HEK293 (cell line): Measurements from ENCODE around the gene NAA80.

Source experiments
- FEZF1 ChIP-seq: fragments of 450-650 bp; formaldehyde crosslinking; IDR thresholded peaks from 2 replicates; pipeline ENCODE4 v1.5.1; 2016; ENCODE audit warnings: missing biosample characterization, missing genetic modification characterization
- GLIS1 ChIP-seq: fragments of 450-650 bp; formaldehyde crosslinking; IDR thresholded peaks from 2 replicates; pipeline ENCODE4 v1.5.1; 2016; ENCODE audit warnings: missing biosample characterization, missing genetic modification characterization
- SCRT1 ChIP-seq: fragments of 450-650 bp; formaldehyde crosslinking; IDR thresholded peaks from 2 replicates; pipeline ENCODE4 v1.5.1; 2016; ENCODE audit warnings: missing biosample characterization, missing genetic modification characterization, borderline replicate concordance
- ZFP3 ChIP-seq: fragments of 450-650 bp; formaldehyde crosslinking; IDR thresholded peaks from 2 replicates; pipeline ENCODE4 v1.5.1; 2016; ENCODE audit warnings: low read depth, missing biosample characterization, missing genetic modification characterization
- ZFP37 ChIP-seq: fragments of 450-650 bp; formaldehyde crosslinking; IDR thresholded peaks from 2 replicates; pipeline ENCODE4 v1.5.1; 2016; ENCODE audit warnings: missing biosample characterization, missing genetic modification characterization
- ZNF16 ChIP-seq: fragments of 450-650 bp; formaldehyde crosslinking; IDR thresholded peaks from 2 replicates; pipeline ENCODE4 v1.5.1; 2016; ENCODE audit warnings: low read depth, missing biosample characterization, missing genetic modification characterization
- ZNF175 ChIP-seq: fragments of 450-650 bp; formaldehyde crosslinking; IDR thresholded peaks from 2 replicates; pipeline ENCODE4 v1.5.1; 2016; ENCODE audit warnings: missing biosample characterization, missing genetic modification characterization
- ZNF248 ChIP-seq: fragments of 450-650 bp; formaldehyde crosslinking; IDR thresholded peaks from 2 replicates; pipeline ENCODE4 v1.5.1; 2017; ENCODE audit warnings: missing biosample characterization, missing genetic modification characterization
- ZNF266 ChIP-seq: fragments of 450-650 bp; formaldehyde crosslinking; IDR thresholded peaks from 2 replicates; pipeline ENCODE4 v1.5.1; 2016; ENCODE audit warnings: missing biosample characterization, missing genetic modification characterization, low read depth
- ZNF274 ChIP-seq, 2 experiments: fragments of 200-500 bp in 1 of 2; fragments of 450-650 bp in 1 of 2; sonication (Bioruptor generic) in 1 of 2; formaldehyde crosslinking in 1 of 2; IDR thresholded peaks; 2 replicates each; pipeline versions ENCODE4 v1.5.1 to v1.6.1; 2014 to 2016; ENCODE audit warnings: borderline replicate concordance in 1 of 2, inconsistent platforms in 1 of 2, low read length in 1 of 2, missing biosample characterization in 1 of 2, missing genetic modification characterization in 1 of 2
- ZNF311 ChIP-seq: fragments of 450-650 bp; formaldehyde crosslinking; IDR thresholded peaks from 2 replicates; pipeline ENCODE4 v1.5.1; 2017; ENCODE audit warnings: missing biosample characterization, missing genetic modification characterization, borderline replicate concordance
- ZNF501 ChIP-seq: fragments of 450-650 bp; formaldehyde crosslinking; IDR thresholded peaks from 2 replicates; pipeline ENCODE4 v1.5.1; 2016; ENCODE audit warnings: missing biosample characterization, missing genetic modification characterization
- ZNF768 ChIP-seq: fragments of 450-650 bp; formaldehyde crosslinking; IDR thresholded peaks from 2 replicates; pipeline ENCODE4 v1.5.1; 2018; ENCODE audit warnings: missing biosample characterization, mild to moderate bottlenecking, missing genetic modification characterization
- ZNF776 ChIP-seq: fragments of 450-650 bp; formaldehyde crosslinking; IDR thresholded peaks from 2 replicates; pipeline ENCODE4 v1.5.0; 2017; ENCODE audit warnings: missing biosample characterization, missing genetic modification characterization, borderline replicate concordance
- TF ChIP-seq, protein P1 (sequence below): fragments of 450-650 bp; formaldehyde crosslinking; IDR thresholded peaks from 2 replicates; pipeline ENCODE4 v1.5.1; 2016; ENCODE audit warnings: missing biosample characterization, missing genetic modification characterization, low read depth
- TF ChIP-seq, protein P2 (sequence below): fragments of 450-650 bp; formaldehyde crosslinking; IDR thresholded peaks from 2 replicates; pipeline ENCODE4 v1.5.1; 2016; ENCODE audit warnings: missing biosample characterization, missing genetic modification characterization
- TF ChIP-seq, protein P3 (sequence below): fragments of 450-650 bp; formaldehyde crosslinking; IDR thresholded peaks from 2 replicates; pipeline ENCODE4 v1.5.1; 2016; ENCODE audit warnings: missing biosample characterization, missing genetic modification characterization, borderline replicate concordance
- TF ChIP-seq, protein P4 (sequence below): fragments of 450-650 bp; formaldehyde crosslinking; optimal IDR thresholded peaks from 2 replicates; pipeline ENCODE3; 2016; ENCODE audit warnings: missing biosample characterization, mild to moderate bottlenecking, missing genetic modification characterization
- TF ChIP-seq, protein P5 (sequence below): fragments of 450-650 bp; IDR thresholded peaks from 2 replicates; pipeline ENCODE4 v1.5.1; 2018; ENCODE audit warnings: missing biosample characterization, mild to moderate bottlenecking, missing genetic modification characterization
- TF ChIP-seq, protein P6 (sequence below): fragments of 450-650 bp; formaldehyde crosslinking; IDR thresholded peaks from 2 replicates; pipeline ENCODE4 v1.5.1; 2016; ENCODE audit warnings: missing biosample characterization, missing genetic modification characterization
- TF ChIP-seq, protein P7 (sequence below): fragments of 450-650 bp; formaldehyde crosslinking; IDR thresholded peaks from 2 replicates; pipeline ENCODE4 v1.5.1; 2016; ENCODE audit warnings: missing biosample characterization, missing genetic modification characterization, borderline replicate concordance

Gene NAA80

DNA sequence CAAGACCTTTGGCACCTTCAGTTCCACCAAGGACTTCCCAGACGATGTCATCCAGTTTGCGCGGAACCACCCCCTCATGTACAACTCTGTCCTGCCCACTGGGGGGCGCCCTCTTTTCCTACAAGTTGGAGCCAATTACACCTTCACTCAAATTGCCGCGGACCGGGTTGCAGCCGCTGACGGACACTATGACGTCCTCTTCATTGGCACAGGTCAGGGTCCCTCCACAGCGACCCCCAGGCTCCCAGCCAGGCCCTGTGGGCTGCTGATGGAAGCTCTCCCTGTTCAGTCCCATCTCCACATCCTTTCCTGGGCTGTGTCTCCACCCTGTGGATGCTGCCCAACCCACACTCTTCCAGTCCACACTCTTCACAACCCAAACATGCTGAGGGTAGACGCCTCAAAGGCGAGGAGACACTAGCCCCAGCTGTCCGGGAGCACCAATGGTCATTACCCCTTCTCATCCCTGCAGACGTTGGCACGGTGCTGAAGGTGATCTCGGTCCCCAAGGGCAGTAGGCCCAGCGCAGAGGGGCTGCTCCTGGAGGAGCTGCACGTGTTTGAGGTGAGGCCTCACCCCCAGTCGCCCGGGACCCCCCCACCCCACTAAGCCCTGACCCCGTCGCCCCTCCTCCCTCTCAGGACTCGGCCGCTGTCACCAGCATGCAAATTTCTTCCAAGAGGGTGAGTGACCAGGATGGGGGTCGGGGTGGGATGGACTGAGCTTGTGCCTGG is 24.7 kb downstream of the NAA80 start (continued):
- no peak for TF ChIP-seq ZNF16 (tag by site-specific recombination)
- TF ChIP-seq ZNF274 (IDR thresholded peaks at IDR 0.05; ENCODE audit: low read length): no peak
- no peak for TF ChIP-seq ZNF274 (tag by site-specific recombination; IDR thresholded peaks at IDR 0.05; ENCODE audit: borderline replicate concordance)
- TF ChIP-seq SCRT1 (tag by site-specific recombination): peak; percentile 53; the same call in 1 of the 2 replicates
- TF ChIP-seq ZFP37 (tag by site-specific recombination): no peak
- TF ChIP-seq FEZF1: no peak
- peak; percentile 31; the same call in 1 of the 2 replicates for TF ChIP-seq GLIS1
- TF ChIP-seq, protein P1, sequence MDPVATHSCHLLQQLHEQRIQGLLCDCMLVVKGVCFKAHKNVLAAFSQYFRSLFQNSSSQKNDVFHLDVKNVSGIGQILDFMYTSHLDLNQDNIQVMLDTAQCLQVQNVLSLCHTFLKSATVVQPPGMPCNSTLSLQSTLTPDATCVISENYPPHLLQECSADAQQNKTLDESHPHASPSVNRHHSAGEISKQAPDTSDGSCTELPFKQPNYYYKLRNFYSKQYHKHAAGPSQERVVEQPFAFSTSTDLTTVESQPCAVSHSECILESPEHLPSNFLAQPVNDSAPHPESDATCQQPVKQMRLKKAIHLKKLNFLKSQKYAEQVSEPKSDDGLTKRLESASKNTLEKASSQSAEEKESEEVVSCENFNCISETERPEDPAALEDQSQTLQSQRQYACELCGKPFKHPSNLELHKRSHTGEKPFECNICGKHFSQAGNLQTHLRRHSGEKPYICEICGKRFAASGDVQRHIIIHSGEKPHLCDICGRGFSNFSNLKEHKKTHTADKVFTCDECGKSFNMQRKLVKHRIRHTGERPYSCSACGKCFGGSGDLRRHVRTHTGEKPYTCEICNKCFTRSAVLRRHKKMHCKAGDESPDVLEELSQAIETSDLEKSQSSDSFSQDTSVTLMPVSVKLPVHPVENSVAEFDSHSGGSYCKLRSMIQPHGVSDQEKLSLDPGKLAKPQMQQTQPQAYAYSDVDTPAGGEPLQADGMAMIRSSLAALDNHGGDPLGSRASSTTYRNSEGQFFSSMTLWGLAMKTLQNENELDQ (tag by site-specific recombination): no peak
- TF ChIP-seq ZNF175 (tag by site-specific recombination): no peak
- no peak for TF ChIP-seq ZFP3 (tag by site-specific recombination)
- TF ChIP-seq ZNF501: 0 out of 2 replicates have a peak, but pooled peaks have one; percentile 48
- TF ChIP-seq, protein P2, sequence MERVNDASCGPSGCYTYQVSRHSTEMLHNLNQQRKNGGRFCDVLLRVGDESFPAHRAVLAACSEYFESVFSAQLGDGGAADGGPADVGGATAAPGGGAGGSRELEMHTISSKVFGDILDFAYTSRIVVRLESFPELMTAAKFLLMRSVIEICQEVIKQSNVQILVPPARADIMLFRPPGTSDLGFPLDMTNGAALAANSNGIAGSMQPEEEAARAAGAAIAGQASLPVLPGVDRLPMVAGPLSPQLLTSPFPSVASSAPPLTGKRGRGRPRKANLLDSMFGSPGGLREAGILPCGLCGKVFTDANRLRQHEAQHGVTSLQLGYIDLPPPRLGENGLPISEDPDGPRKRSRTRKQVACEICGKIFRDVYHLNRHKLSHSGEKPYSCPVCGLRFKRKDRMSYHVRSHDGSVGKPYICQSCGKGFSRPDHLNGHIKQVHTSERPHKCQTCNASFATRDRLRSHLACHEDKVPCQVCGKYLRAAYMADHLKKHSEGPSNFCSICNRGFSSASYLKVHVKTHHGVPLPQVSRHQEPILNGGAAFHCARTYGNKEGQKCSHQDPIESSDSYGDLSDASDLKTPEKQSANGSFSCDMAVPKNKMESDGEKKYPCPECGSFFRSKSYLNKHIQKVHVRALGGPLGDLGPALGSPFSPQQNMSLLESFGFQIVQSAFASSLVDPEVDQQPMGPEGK (tag by site-specific recombination): 0 out of 2 replicates have a peak, but pooled peaks have one; percentile 37
- TF ChIP-seq, protein P3, sequence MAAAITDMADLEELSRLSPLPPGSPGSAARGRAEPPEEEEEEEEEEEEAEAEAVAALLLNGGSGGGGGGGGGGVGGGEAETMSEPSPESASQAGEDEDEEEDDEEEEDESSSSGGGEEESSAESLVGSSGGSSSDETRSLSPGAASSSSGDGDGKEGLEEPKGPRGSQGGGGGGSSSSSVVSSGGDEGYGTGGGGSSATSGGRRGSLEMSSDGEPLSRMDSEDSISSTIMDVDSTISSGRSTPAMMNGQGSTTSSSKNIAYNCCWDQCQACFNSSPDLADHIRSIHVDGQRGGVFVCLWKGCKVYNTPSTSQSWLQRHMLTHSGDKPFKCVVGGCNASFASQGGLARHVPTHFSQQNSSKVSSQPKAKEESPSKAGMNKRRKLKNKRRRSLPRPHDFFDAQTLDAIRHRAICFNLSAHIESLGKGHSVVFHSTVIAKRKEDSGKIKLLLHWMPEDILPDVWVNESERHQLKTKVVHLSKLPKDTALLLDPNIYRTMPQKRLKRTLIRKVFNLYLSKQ: no peak
- no peak for TF ChIP-seq ZNF311 (tag by site-specific recombination)
- TF ChIP-seq, protein P4, sequence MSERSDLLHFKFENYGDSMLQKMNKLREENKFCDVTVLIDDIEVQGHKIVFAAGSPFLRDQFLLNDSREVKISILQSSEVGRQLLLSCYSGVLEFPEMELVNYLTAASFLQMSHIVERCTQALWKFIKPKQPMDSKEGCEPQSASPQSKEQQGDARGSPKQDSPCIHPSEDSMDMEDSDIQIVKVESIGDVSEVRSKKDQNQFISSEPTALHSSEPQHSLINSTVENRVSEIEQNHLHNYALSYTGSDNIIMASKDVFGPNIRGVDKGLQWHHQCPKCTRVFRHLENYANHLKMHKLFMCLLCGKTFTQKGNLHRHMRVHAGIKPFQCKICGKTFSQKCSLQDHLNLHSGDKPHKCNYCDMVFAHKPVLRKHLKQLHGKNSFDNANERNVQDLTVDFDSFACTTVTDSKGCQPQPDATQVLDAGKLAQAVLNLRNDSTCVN (tag by site-specific recombination): no peak
- TF ChIP-seq, protein P5, sequence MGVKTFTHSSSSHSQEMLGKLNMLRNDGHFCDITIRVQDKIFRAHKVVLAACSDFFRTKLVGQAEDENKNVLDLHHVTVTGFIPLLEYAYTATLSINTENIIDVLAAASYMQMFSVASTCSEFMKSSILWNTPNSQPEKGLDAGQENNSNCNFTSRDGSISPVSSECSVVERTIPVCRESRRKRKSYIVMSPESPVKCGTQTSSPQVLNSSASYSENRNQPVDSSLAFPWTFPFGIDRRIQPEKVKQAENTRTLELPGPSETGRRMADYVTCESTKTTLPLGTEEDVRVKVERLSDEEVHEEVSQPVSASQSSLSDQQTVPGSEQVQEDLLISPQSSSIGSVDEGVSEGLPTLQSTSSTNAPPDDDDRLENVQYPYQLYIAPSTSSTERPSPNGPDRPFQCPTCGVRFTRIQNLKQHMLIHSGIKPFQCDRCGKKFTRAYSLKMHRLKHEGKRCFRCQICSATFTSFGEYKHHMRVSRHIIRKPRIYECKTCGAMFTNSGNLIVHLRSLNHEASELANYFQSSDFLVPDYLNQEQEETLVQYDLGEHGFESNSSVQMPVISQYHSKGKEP (tag by site-specific recombination): no peak
- no peak for TF ChIP-seq ZNF776 (tag by site-specific recombination)
- TF ChIP-seq, protein P6, sequence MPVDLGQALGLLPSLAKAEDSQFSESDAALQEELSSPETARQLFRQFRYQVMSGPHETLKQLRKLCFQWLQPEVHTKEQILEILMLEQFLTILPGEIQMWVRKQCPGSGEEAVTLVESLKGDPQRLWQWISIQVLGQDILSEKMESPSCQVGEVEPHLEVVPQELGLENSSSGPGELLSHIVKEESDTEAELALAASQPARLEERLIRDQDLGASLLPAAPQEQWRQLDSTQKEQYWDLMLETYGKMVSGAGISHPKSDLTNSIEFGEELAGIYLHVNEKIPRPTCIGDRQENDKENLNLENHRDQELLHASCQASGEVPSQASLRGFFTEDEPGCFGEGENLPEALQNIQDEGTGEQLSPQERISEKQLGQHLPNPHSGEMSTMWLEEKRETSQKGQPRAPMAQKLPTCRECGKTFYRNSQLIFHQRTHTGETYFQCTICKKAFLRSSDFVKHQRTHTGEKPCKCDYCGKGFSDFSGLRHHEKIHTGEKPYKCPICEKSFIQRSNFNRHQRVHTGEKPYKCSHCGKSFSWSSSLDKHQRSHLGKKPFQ (tag by site-specific recombination): no peak
- TF ChIP-seq, protein P7, sequence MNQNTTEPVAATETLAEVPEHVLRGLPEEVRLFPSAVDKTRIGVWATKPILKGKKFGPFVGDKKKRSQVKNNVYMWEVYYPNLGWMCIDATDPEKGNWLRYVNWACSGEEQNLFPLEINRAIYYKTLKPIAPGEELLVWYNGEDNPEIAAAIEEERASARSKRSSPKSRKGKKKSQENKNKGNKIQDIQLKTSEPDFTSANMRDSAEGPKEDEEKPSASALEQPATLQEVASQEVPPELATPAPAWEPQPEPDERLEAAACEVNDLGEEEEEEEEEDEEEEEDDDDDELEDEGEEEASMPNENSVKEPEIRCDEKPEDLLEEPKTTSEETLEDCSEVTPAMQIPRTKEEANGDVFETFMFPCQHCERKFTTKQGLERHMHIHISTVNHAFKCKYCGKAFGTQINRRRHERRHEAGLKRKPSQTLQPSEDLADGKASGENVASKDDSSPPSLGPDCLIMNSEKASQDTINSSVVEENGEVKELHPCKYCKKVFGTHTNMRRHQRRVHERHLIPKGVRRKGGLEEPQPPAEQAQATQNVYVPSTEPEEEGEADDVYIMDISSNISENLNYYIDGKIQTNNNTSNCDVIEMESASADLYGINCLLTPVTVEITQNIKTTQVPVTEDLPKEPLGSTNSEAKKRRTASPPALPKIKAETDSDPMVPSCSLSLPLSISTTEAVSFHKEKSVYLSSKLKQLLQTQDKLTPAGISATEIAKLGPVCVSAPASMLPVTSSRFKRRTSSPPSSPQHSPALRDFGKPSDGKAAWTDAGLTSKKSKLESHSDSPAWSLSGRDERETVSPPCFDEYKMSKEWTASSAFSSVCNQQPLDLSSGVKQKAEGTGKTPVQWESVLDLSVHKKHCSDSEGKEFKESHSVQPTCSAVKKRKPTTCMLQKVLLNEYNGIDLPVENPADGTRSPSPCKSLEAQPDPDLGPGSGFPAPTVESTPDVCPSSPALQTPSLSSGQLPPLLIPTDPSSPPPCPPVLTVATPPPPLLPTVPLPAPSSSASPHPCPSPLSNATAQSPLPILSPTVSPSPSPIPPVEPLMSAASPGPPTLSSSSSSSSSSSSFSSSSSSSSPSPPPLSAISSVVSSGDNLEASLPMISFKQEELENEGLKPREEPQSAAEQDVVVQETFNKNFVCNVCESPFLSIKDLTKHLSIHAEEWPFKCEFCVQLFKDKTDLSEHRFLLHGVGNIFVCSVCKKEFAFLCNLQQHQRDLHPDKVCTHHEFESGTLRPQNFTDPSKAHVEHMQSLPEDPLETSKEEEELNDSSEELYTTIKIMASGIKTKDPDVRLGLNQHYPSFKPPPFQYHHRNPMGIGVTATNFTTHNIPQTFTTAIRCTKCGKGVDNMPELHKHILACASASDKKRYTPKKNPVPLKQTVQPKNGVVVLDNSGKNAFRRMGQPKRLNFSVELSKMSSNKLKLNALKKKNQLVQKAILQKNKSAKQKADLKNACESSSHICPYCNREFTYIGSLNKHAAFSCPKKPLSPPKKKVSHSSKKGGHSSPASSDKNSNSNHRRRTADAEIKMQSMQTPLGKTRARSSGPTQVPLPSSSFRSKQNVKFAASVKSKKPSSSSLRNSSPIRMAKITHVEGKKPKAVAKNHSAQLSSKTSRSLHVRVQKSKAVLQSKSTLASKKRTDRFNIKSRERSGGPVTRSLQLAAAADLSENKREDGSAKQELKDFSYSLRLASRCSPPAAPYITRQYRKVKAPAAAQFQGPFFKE (tag by site-specific recombination): no peak
- TF ChIP-seq ZNF266: no peak
- TF ChIP-seq ZNF248 (tag by site-specific recombination): no peak
- no peak for TF ChIP-seq ZNF768 (tag by site-specific recombination)
